Naive thymus-derived CD4-positive, alpha-beta T cell (primary cell): ENCODE data around the gene CAPN1. TPM values are rescaled to one million over a fixed set of nuclear protein-coding genes. Genes with fewer than 3 reads are reported as not detected.

Source experiments
- ATAC-seq: fragments of 150-1000 bp; cut with Tn5 transposase; 2 replicates; pipeline ENCODE4 v1.10.0; 2021; ENCODE audit warnings: mild to moderate bottlenecking, moderate library complexity
- CTCF ChIA-PET: fragments of 350-600 bp; sonication (Branson Sonifier 250); formaldehyde crosslinking; loops from one replicate; lab custom pipeline; 2021; ENCODE audit warnings: antibody characterized with exemption; lab: Charles Lee
- POLR2A ChIA-PET: fragments of 350-600 bp; sonication (Branson Sonifier 250); formaldehyde crosslinking; loops from one replicate; lab custom pipeline; 2021; ENCODE audit warnings: antibody characterized with exemption, inconsistent platforms; lab: Charles Lee
- DNase-seq, 9 donors: peaks; one replicate each; pipeline versions ENCODE4 v3.0.0 to v3.0.0-alpha.2; 2020 to 2022; ENCODE audit warnings: mixed read lengths in 1 of 9
- H3K27ac ChIP-seq: one replicate; pipeline ENCODE4 v1.7.0; 2013; ENCODE audit warnings: mild to moderate bottlenecking, low read depth, low read length, moderate library complexity
- H3K27me3 ChIP-seq, 2 donors: one replicate each; pipeline ENCODE4 v1.7.0; 2013; ENCODE audit warnings: low read length in 2 of 2, mild to moderate bottlenecking in 2 of 2, moderate library complexity in 2 of 2; ENCODE audit not compliant: control insufficient read depth in 2 of 2, insufficient read depth in 2 of 2
- H3K36me3 ChIP-seq, 3 experiments: 1 replicate in 2 of 3; 2 replicates in 1 of 3; pipeline ENCODE4 v1.7.0; 2013; ENCODE audit warnings: low read length in 3 of 3, mild to moderate bottlenecking in 3 of 3, moderate library complexity in 1 of 3; ENCODE audit not compliant: insufficient read depth in 3 of 3, control insufficient read depth in 2 of 3
- H3K4me1 ChIP-seq, 2 donors: one replicate each; pipeline ENCODE4 v1.7.0; 2013; ENCODE audit warnings: low read length in 2 of 2, mild to moderate bottlenecking in 2 of 2, moderate library complexity in 1 of 2; ENCODE audit not compliant: control insufficient read depth in 2 of 2, insufficient read depth in 2 of 2
- H3K4me3 ChIP-seq: 2 replicates; pipeline ENCODE4 v1.7.0; 2013; ENCODE audit warnings: mild to moderate bottlenecking, low read length
- H3K9me3 ChIP-seq, 3 experiments: 1 replicate in 2 of 3; 2 replicates in 1 of 3; pipeline ENCODE4 v1.7.0; 2013; ENCODE audit warnings: low read length in 3 of 3; ENCODE audit not compliant: control insufficient read depth in 2 of 3
- H3K27ac Mint-ChIP-seq, 9 donors: one replicate each; pipeline ENCODE4 v1.8.0; 2020 to 2022; ENCODE audit warnings: mixed read lengths in 9 of 9, mild to moderate bottlenecking in 8 of 9, moderate library complexity in 5 of 9, inconsistent platforms in 2 of 9
- H3K27me3 Mint-ChIP-seq, 5 donors: one replicate each; pipeline ENCODE4 v1.8.0; 2021 to 2022; ENCODE audit warnings: mixed read lengths in 5 of 5, mild to moderate bottlenecking in 1 of 5
- H3K36me3 Mint-ChIP-seq, 5 donors: one replicate each; pipeline ENCODE4 v1.8.0; 2020 to 2022; ENCODE audit warnings: mixed read lengths in 5 of 5, mild to moderate bottlenecking in 3 of 5, inconsistent platforms in 1 of 5
- H3K4me1 Mint-ChIP-seq, 7 donors: one replicate each; pipeline ENCODE4 v1.8.0; 2020 to 2022; ENCODE audit warnings: mixed read lengths in 7 of 7, mild to moderate bottlenecking in 3 of 7, inconsistent platforms in 1 of 7
- H3K4me3 Mint-ChIP-seq, 10 donors: one replicate each; pipeline ENCODE4 v1.8.0; 2020 to 2022; ENCODE audit warnings: mild to moderate bottlenecking in 10 of 10, mixed read lengths in 10 of 10, moderate library complexity in 6 of 10, inconsistent platforms in 2 of 10
- H3K9me3 Mint-ChIP-seq, 11 donors: one replicate each; pipeline ENCODE4 v1.8.0; 2020 to 2022; ENCODE audit warnings: mixed read lengths in 11 of 11, mild to moderate bottlenecking in 4 of 11, inconsistent platforms in 1 of 11, moderate library complexity in 1 of 11
- intact Hi-C, 2 donors: fragments of 100-400 bp; cut with micrococcal nuclease; formaldehyde crosslinking; loops; one replicate each; pipeline ENCODE4 v1.15.1; 2023
- polyA plus RNA-seq, 2 donors: library from polyadenylated mRNA; unstranded; fragments of 300-500 nt; fragmentation: Illumina TruSeq; gene quantifications; one replicate each; pipeline ENCODE4 v1.2.3, GENCODE V29; 2021
- total RNA-seq, 6 experiments: library from RNA in 5 of 6; stranded (reverse) in 5 of 6; gene quantifications; 1 replicate in 5 of 6; 2 replicates in 1 of 6; pipeline ENCODE4 v1.2.3 and lab custom pipeline; 2021 to 2026

CAPN1 gene
- total and polyA plus RNA-seq, 7 experiments from 2014 or later = 73.1 to 195 (median 99.8) TPM

- peaks cover 0 to 3% (median 0%) of the 10 kb centered on the region in 11 donors for H3K9me3 Mint-ChIP-seq
- Histone ChIP-seq H3K36me3 (peaks cover 0 to 39% (median 16%) of the 10 kb centered on the region in 3 experiments), H3K4me3 (peak overlapping the region; percentile 90), H3K9me3 (no peaks in the 10 kb centered on the region), H3K4me1 (peaks cover 10 to 21% of the 10 kb centered on the region in 2 donors), H3K27me3 (no peaks in the 10 kb centered on the region), H3K27ac (peak overlapping the region; percentile 99)
- intact Hi-C loops = loop anchor here (1.0 to 5.0 kb wide), 14 partner anchors 13 to 1453 kb away; partner anchors contain the start of genes CAPN1 (in 2 of the 2), CDCA5 (in 2 of the 2), FAU (in 2 of the 2) and MRPL49 (in 2 of the 2)
- DNase-seq (peak in 8 of 9 donors; percentile 75 to 94 (median 92)), ATAC-seq (peak; percentile 90)
- peaks cover 31 to 50% (median 40%) of the 10 kb centered on the region in 7 donors for H3K4me1 Mint-ChIP-seq
- POLR2A ChIA-PET = interaction anchor here (0.5 to 8.9 kb wide), 57 partner anchors 8 to 1249 kb away, joined by 3 to 237 read pairs (median 4); partner anchors contain the start of genes CAPN1, CDC42EP2, CDCA5 and DPF2
- CTCF ChIA-PET = interaction anchor here (0.6 to 2.6 kb wide), 7 partner anchors 13 to 941 kb away, joined by 3 to 12 read pairs (median 3); partner anchors contain the start of genes FAU and MRPL49
- H3K36me3 Mint-ChIP-seq = peaks cover 0 to 16% (median 4%) of the 10 kb centered on the region in 5 donors
- peak overlapping the region; percentile 97 to 100 (median 99) for H3K27ac Mint-ChIP-seq
- H3K4me3 Mint-ChIP-seq = peak overlapping the region; percentile 89 to 100 (median 99)
- H3K27me3 Mint-ChIP-seq = peaks cover 0 to 3% (median 0%) of the 10 kb centered on the region in 5 donors
Observed at GRCh38 chr11:65134952-65135632, 46.6 kb upstream of the CAPN1 start.

GRCh38 chr11:65135633-65136145, 46.0 kb upstream of the CAPN1 start:
- Histone ChIP-seq H3K4me3 (peak overlapping the region; percentile 90), H3K9me3 (no peaks in the 10 kb centered on the region), H3K27me3 (no peaks in the 10 kb centered on the region), H3K36me3 (peaks cover 0 to 33% (median 14%) of the 10 kb centered on the region in 3 experiments), H3K27ac (peak overlapping the region; percentile 99), H3K4me1 (peaks cover 10 to 21% of the 10 kb centered on the region in 2 donors)
- ATAC-seq (no peak), DNase-seq (no peak)
- peaks cover 31 to 50% (median 40%) of the 10 kb centered on the region in 7 donors for H3K4me1 Mint-ChIP-seq
- ChIA-PET POLR2A (interaction anchor here (0.5 to 8.9 kb wide), 47 partner anchors 9 to 1951 kb away, joined by 3 to 237 read pairs (median 4); partner anchors contain the start of genes CAPN1, CDC42EP2, DPF2 and FAM89B), CTCF (interaction anchor here (0.7 to 2.6 kb wide), 7 partner anchors 13 to 852 kb away, joined by 3 to 12 read pairs (median 3); partner anchors contain the start of genes FAU and MRPL49)
- H3K27ac Mint-ChIP-seq = peak overlapping the region; percentile 97 to 100 (median 99)
- H3K9me3 Mint-ChIP-seq = peaks cover 0 to 3% (median 0%) of the 10 kb centered on the region in 11 donors
- peaks cover 0 to 6% (median 0%) of the 10 kb centered on the region in 5 donors for H3K27me3 Mint-ChIP-seq
- peak overlapping the region; percentile 89 to 100 (median 99) for H3K4me3 Mint-ChIP-seq
- intact Hi-C loops = loop anchor here (1.0 to 5.0 kb wide), 10 partner anchors 13 to 1453 kb away; partner anchors contain the start of genes CAPN1 (in 2 of the 2), CDCA5 (in 2 of the 2), FAU (in 2 of the 2) and MRPL49 (in 2 of the 2)
- peaks cover 0 to 16% (median 4%) of the 10 kb centered on the region in 5 donors for H3K36me3 Mint-ChIP-seq

DNA sequence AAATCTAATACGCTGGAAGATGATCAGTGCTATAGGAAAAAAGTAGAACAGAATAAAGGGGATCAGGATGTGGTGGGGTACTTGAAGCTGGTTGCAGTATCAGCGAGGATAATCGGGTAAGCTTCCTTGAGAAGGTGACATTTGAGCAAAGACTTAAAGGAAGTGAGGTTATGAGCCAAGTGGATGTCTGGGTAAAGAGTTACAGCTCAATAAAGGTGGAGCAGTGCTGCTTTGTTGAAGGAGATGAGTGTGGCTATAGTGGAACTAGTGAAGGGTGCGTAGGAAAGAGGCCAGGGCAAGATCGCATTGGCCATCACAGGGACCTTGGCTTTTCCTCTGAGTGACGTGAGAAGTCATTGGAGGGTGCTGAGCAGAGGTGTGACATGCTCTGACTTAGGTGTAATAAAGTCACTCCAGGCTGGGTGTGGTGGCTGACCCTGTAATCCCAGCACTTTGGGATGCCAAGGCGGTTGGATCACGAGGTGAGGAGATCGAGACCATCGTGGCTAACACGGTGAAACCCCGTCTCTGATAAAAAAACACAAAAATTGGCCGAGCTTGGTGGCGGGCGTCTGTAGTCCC, 45.1 kb upstream of the CAPN1 start:
- ChIA-PET POLR2A (interaction anchor here (0.5 to 8.9 kb wide), 7 partner anchors 9 to 1950 kb away, joined by 3 to 237 read pairs (median 29); partner anchors contain the start of genes CAPN1, FAU, MRPL49 and RAB1B), CTCF (interaction anchor here (0.6 to 2.6 kb wide), 4 partner anchors 15 to 396 kb away, joined by 3 to 12 read pairs (median 4); partner anchors contain the start of genes FAU and MRPL49)
- H3K27ac ChIP-seq = peak overlapping the region; percentile 99
- Mint-ChIP-seq H3K27ac (peak overlapping the region; percentile 89 to 100 (median 99)), H3K36me3 (peaks cover 0 to 10% (median 0%) of the 10 kb centered on the region in 5 donors), H3K9me3 (peaks cover 0 to 3% (median 0%) of the 10 kb centered on the region in 11 donors), H3K4me1 (peaks cover 30 to 45% (median 35%) of the 10 kb centered on the region in 7 donors), H3K27me3 (peaks cover 0 to 11% (median 0%) of the 10 kb centered on the region in 5 donors), H3K4me3 (peak overlapping the region in 8 of 10 donors; percentile 66 to 99 (median 86))
- intact Hi-C loops = loop anchor here in 1 of 2 donors (5.0 kb wide), 1 partner anchor 1454 kb away; the partner anchor contains the start of gene RTN3
- no peak for ATAC-seq
- H3K4me1 ChIP-seq = peaks cover 10 to 21% of the 10 kb centered on the region in 2 donors
- no peaks in the 10 kb centered on the region for H3K9me3 ChIP-seq
- H3K4me3 ChIP-seq = no peak overlapping the region
- H3K36me3 ChIP-seq = peaks cover 0 to 24% (median 4%) of the 10 kb centered on the region in 3 experiments
- DNase-seq = no peak
- H3K27me3 ChIP-seq = no peaks in the 10 kb centered on the region

DNA sequence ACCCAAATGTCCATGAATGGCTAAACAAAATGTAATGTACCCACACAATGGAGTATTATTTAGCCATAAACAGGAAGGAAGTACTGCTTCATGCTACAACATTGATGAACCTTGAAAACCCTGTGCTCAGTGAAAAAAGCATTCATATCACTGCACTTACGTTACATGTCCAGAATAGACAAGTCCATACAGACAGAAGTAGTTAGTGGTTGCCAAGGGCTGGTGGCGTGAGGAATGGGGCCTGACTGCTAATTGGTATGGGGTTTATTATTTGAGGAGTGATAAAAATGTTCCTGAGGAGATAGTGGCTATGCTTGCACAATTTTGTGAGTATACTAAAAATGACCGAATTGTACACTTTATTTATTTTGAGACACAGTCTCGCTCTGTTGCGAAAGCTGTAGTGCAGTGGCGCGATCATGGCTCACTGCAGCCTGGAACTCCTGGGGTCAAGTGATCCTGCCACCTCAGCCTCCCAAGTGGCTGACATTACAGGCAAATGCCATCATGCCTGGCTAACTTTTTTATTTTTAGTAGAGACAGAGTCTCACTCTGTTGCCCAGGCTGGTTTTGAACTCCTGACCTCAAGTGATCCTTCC, 39.7 kb upstream of the CAPN1 start:
- no peak for ATAC-seq
- Histone ChIP-seq H3K4me1 (no peaks in the 10 kb centered on the region), H3K27ac (no peak overlapping the region), H3K4me3 (no peak overlapping the region), H3K36me3 (no peaks in the 10 kb centered on the region), H3K27me3 (no peaks in the 10 kb centered on the region), H3K9me3 (no peaks in the 10 kb centered on the region)
- intact Hi-C loops = no loop called here
- Mint-ChIP-seq H3K27me3 (peaks cover 0 to 36% (median 0%) of the 10 kb centered on the region in 5 donors), H3K4me1 (peaks cover 0 to 7% (median 4%) of the 10 kb centered on the region in 7 donors), H3K9me3 (no peaks in the 10 kb centered on the region), H3K36me3 (no peaks in the 10 kb centered on the region), H3K4me3 (no peak overlapping the region), H3K27ac (peak overlapping the region in 2 of 9 donors; percentile 41 to 51)
- ChIA-PET POLR2A (no interaction called here), CTCF (interaction anchor here (0.5 kb wide), 1 partner anchor 12 kb away, joined by 4 read pairs; no protein-coding TSS in a partner anchor)
- no peak for DNase-seq

DNA sequence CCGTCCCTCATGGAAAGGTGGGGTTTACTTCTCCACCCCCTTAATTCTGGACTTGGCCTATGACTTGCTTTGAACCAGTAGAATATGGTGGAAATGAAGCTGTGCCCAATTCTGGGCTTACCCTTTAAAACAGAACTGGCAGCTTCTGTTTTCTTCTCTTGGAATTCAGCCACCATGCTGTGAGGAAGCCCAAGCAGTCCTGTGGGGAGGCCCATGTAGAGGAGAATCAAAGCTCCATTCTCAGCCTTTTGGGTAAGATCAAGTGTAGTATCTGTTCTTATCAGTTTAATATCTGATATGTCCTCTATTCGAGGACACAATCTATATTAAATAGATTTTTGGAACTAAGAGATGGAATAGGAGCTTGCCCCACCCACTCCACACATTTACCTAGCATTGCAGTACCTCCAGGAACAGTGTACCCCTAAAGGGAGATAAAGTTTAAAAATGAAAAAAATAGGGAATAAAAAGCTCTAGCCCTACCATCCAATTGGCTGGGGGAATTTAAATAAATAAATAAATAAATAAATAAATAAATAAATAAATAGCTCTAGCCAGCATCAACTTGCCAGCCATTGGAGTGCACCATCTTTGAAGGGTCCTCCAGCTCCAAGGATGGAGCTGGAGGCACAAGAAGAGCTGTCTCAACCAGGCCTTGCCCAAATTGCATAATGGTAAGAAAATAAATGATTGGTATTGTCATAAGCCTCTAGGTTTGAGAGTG, 34.2 kb upstream of the CAPN1 start:
- H3K27ac Mint-ChIP-seq = no peak overlapping the region
- H3K36me3 ChIP-seq = no peaks in the 10 kb centered on the region
- no peaks in the 10 kb centered on the region for H3K9me3 ChIP-seq
- H3K9me3 Mint-ChIP-seq = peaks cover 0 to 1% (median 0%) of the 10 kb centered on the region in 11 donors
- H3K27me3 ChIP-seq = no peaks in the 10 kb centered on the region
- intact Hi-C loops = no loop called here
- POLR2A ChIA-PET = interaction anchor here (5.7 kb wide), 1 partner anchor 13 kb away, joined by 29 read pairs; the partner anchor contains the start of gene SYVN1
- DNase-seq (no peak), ATAC-seq (no peak)
- peaks cover 0 to 10% (median 0%) of the 10 kb centered on the region in 7 donors for H3K4me1 Mint-ChIP-seq
- H3K4me3 Mint-ChIP-seq = no peak overlapping the region
- H3K4me3 ChIP-seq = no peak overlapping the region
- CTCF ChIA-PET = interaction anchor here (0.6 kb wide), 1 partner anchor 967 kb away, joined by 3 read pairs; no protein-coding TSS in a partner anchor
- H3K36me3 Mint-ChIP-seq = peaks cover 0 to 3% (median 0%) of the 10 kb centered on the region in 5 donors
- peaks cover 0 to 17% (median 0%) of the 10 kb centered on the region in 5 donors for H3K27me3 Mint-ChIP-seq
- no peak overlapping the region for H3K27ac ChIP-seq
- no peaks in the 10 kb centered on the region for H3K4me1 ChIP-seq
